Mesendoderm (in vitro differentiated cells): ENCODE results near the gene HOXA11.

Source experiments
- DNase-seq: peaks from one replicate; pipeline ENCODE4 v3.0.0; 2013
- H2AK5ac ChIP-seq: 2 replicates; pipeline ENCODE4 v1.6.1; 2013; ENCODE audit warnings: low read length, inconsistent platforms
- H2BK120ac ChIP-seq: 2 replicates; pipeline ENCODE4 v1.6.1; 2013; ENCODE audit warnings: low read depth, mild to moderate bottlenecking, low read length, moderate library complexity, mixed read lengths
- H2BK15ac ChIP-seq: replicated peaks from 2 replicates; pipeline ENCODE4 v1.6.1; 2013; ENCODE audit warnings: low read depth, mild to moderate bottlenecking, moderate library complexity
- H2BK5ac ChIP-seq: 2 replicates; pipeline ENCODE4 v1.6.1; 2013; ENCODE audit warnings: low read length, inconsistent platforms
- H3K18ac ChIP-seq: 2 replicates; pipeline ENCODE4 v1.6.1; 2013; ENCODE audit warnings: mild to moderate bottlenecking, low read length, mixed read lengths
- H3K23ac ChIP-seq: one replicate; pipeline ENCODE4 v1.6.1; 2013; ENCODE audit warnings: low read length
- H3K27ac ChIP-seq: 2 replicates; pipeline ENCODE4 v1.5.1; 2013; ENCODE audit warnings: low read depth, mild to moderate bottlenecking, inconsistent platforms, low read length, moderate library complexity
- H3K27me3 ChIP-seq: 2 replicates; pipeline ENCODE4 v1.6.1; 2013; ENCODE audit warnings: low read length, control low read depth, mild to moderate bottlenecking, inconsistent platforms; ENCODE audit not compliant: insufficient read depth, poor library complexity
- H3K36me3 ChIP-seq: 2 replicates; pipeline ENCODE4 v1.6.1; 2013; ENCODE audit warnings: low read length, inconsistent platforms; ENCODE audit not compliant: control insufficient read depth, insufficient read depth
- H3K4ac ChIP-seq: one replicate; pipeline ENCODE4 v1.6.1; 2013; ENCODE audit warnings: low read depth, mild to moderate bottlenecking, low read length, moderate library complexity
- H3K4me1 ChIP-seq: 2 replicates; pipeline ENCODE4 v1.6.1; 2013; ENCODE audit warnings: low read depth, low read length, inconsistent platforms; ENCODE audit not compliant: control insufficient read depth
- H3K4me2 ChIP-seq: 2 replicates; pipeline ENCODE4 v1.6.1; 2013; ENCODE audit warnings: low read length
- H3K4me3 ChIP-seq: 2 replicates; pipeline ENCODE4 v1.5.1; 2013; ENCODE audit warnings: mild to moderate bottlenecking, low read length
- H3K56ac ChIP-seq: one replicate; pipeline ENCODE4 v1.6.1; 2013; ENCODE audit warnings: low read length
- H3K79me1 ChIP-seq: 2 replicates; pipeline ENCODE4 v1.6.1; 2013; ENCODE audit warnings: low read length, inconsistent platforms
- H3K79me2 ChIP-seq: 2 replicates; pipeline ENCODE4 v1.6.1; 2013; ENCODE audit warnings: mild to moderate bottlenecking, low read length; ENCODE audit not compliant: control insufficient read depth, insufficient read depth
- H3K9ac ChIP-seq: 2 replicates; pipeline ENCODE4 v1.6.1; 2013; ENCODE audit warnings: low read length, inconsistent platforms
- H4K5ac ChIP-seq: one replicate; pipeline ENCODE4 v1.6.1; 2013; ENCODE audit warnings: low read length
- H4K8ac ChIP-seq: one replicate; pipeline ENCODE4 v1.6.1; 2013; ENCODE audit warnings: low read depth, mild to moderate bottlenecking, control low read depth, low read length, moderate library complexity
- WGBS: extraction: QIAGEN DNeasy Blood & Tissue Kit; methylation state at CpG from one replicate; pipeline ENCODE4 v1.1.7; 2013; ENCODE audit warnings: low lambda C conversion rate, missing lambda C conversion rate; ENCODE audit not compliant: insufficient coverage; ENCODE audit errors: extremely low coverage; 5-methylcytosine and 5-hydroxymethylcytosine counted together

The HOXA11 gene

DNA sequence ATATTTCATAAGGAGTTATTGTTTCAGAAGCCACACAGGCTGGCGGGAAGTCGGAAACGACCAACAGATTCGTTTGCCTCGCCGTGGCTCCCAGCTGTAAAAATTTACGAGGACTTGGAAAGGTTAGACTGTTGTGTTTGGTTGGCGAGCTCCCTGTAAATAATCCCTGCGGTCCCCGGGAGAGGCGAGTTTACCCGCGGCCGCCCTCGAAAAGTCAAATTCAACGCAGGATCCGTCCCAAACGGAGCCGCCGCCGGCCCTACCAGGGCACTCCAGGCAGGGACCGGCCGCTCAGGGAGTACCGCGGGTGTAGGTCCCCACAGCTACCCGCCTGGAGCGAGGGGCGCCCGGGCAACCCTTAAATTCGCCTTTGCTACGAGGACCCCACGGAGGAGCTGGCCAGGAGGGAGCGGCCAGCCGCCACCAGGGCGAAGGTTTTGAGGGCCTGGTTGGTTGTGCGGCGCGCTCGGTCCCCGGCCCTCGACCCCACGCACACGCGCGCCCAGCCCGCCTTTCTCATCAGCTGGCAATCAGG, 19.0 kb downstream of the HOXA11 start:
- H3K4me3 ChIP-seq, result no peak overlapping the region
- no peaks in the 10 kb centered on the region for H3K79me1 ChIP-seq
- no peak overlapping the region for H3K4me2 ChIP-seq
- H2AK5ac ChIP-seq, result no peak overlapping the region
- peak overlapping the region; percentile 66 for H3K23ac ChIP-seq
- H3K27me3 ChIP-seq, result peaks cover 85% of the 10 kb centered on the region
- no peaks in the 10 kb centered on the region for H3K79me2 ChIP-seq
- no peak overlapping the region for H2BK120ac ChIP-seq
- no peak overlapping the region for H3K4ac ChIP-seq
- H3K4me1 ChIP-seq, result no peaks in the 10 kb centered on the region
- no peak overlapping the region for H3K27ac ChIP-seq
- H3K36me3 ChIP-seq, result no peaks in the 10 kb centered on the region
- no peak overlapping the region for H3K18ac ChIP-seq
- no peak overlapping the region for H4K5ac ChIP-seq
- no peak overlapping the region for H3K56ac ChIP-seq
- no peak overlapping the region for H2BK15ac ChIP-seq
- no peak overlapping the region for H2BK5ac ChIP-seq
- no peak for DNase-seq
- no peak overlapping the region for H4K8ac ChIP-seq
- no peak overlapping the region for H3K9ac ChIP-seq
- no CpG with 5 or more reads among the region's 46 CpGs for WGBS

DNA sequence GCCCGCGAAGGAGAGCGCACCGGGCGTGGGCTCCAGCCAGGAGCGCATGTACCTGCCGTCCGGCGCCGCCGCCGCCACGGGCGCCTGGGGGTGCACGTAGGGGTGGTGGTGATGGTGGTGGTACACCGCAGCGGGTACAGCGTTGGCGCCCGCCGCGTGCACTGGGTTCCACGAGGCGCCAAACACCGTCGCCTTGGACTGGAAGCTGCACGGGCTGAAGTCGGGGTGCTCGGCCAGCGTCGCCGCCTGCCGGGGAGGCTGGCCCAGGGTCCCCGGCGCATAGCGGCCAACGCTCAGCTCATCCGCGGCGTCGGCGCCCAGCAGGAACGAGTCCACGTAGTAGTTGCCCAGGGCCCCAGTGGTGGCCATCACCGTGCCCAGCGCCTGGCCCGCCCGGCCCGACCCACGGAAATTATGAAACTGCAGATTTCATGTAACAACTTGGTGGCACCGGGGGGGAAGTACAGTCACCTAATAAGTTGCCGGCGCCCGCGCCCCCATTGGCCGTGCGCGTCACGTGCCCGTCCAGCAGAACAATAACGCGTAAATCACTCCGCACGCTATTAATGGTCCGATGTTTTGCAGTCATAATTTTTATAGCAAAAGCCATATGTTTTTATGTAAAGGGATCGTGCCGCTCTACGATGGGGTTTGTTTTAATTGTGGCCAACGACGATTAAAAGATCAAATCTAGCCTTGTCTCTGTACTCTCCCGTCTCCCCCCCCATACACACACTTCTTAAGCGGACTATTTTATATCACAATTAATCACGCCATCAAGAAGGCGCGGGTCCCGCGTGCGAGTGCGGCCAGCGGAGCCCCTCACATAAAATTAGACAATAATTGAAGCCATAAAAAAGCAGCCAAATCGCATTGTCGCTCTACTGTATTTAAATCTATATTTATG, 19.7 kb downstream of the HOXA11 start, which contains the start of gene HOXA9:
Gene HOXA9 (minus strand): TSS at position 449 of the 907 bp plus-strand sequence. CDS start 80 bp downstream, at position 369.
- Histone ChIP-seq H3K4me3 (no peak within 1 kb of the TSS), H3K27me3 (peaks cover 87% of the 10 kb centered on the region)

GRCh38 chr7:27164367-27165088, 20.5 kb downstream of the HOXA11 start:
- Histone ChIP-seq H3K4me3 (no peak overlapping the region), H3K79me1 (no peaks in the 10 kb centered on the region), H3K56ac (no peak overlapping the region), H4K8ac (no peak overlapping the region), H2BK15ac (no peak overlapping the region), H2AK5ac (no peak overlapping the region), H3K23ac (peak overlapping the region; percentile 6), H3K27me3 (peaks cover 88% of the 10 kb centered on the region), H3K4ac (no peak overlapping the region), H3K36me3 (no peaks in the 10 kb centered on the region), H2BK120ac (no peak overlapping the region), H4K5ac (no peak overlapping the region), H3K4me1 (no peaks in the 10 kb centered on the region), H3K27ac (no peak overlapping the region), H3K79me2 (no peaks in the 10 kb centered on the region), H2BK5ac (no peak overlapping the region), H3K4me2 (peak overlapping the region; percentile 11), H3K18ac (no peak overlapping the region), H3K9ac (no peak overlapping the region)
- peak; percentile 66 for DNase-seq
- no CpG with 5 or more reads among the region's 47 CpGs for WGBS

More for the DNA sequence above, 19.7 kb downstream of the HOXA11 start, which contains the start of gene HOXA9:
- no peak within 1 kb of the TSS for H3K18ac ChIP-seq
- H3K4ac ChIP-seq, result no peak within 1 kb of the TSS
- H4K8ac ChIP-seq, result no peak within 1 kb of the TSS
- no peak for DNase-seq
- no peak within 1 kb of the TSS for H3K56ac ChIP-seq
- H4K5ac ChIP-seq, result no peak within 1 kb of the TSS
- no peak within 1 kb of the TSS for H3K27ac ChIP-seq
- H3K79me2 ChIP-seq, result no peaks in the 10 kb centered on the region
- H3K4me2 ChIP-seq, result peak within 1 kb of the TSS; percentile 11
- no peaks in the 10 kb centered on the region for H3K79me1 ChIP-seq
- H3K4me1 ChIP-seq, result no peaks in the 10 kb centered on the region
- no peak within 1 kb of the TSS for H3K9ac ChIP-seq
- H2AK5ac ChIP-seq, result no peak within 1 kb of the TSS
- no peak within 1 kb of the TSS for H2BK120ac ChIP-seq
- peak within 1 kb of the TSS; percentile 66 for H3K23ac ChIP-seq
- H2BK5ac ChIP-seq, result no peak within 1 kb of the TSS
- H2BK15ac ChIP-seq, result no peak within 1 kb of the TSS
- H3K36me3 ChIP-seq, result no peaks in the 10 kb centered on the region
- WGBS, result no CpG with 5 or more reads among the region's 82 CpGs

GRCh38 chr7:27164045-27164366, 21.0 kb downstream of the HOXA11 start:
- Histone ChIP-seq H3K4me3 (no peak overlapping the region), H3K36me3 (no peaks in the 10 kb centered on the region), H3K27ac (no peak overlapping the region), H3K79me2 (no peaks in the 10 kb centered on the region), H3K9ac (no peak overlapping the region), H3K4me1 (no peaks in the 10 kb centered on the region), H2AK5ac (no peak overlapping the region), H3K27me3 (peaks cover 88% of the 10 kb centered on the region), H3K4me2 (no peak overlapping the region), H2BK15ac (no peak overlapping the region), H2BK5ac (no peak overlapping the region), H3K18ac (no peak overlapping the region), H3K56ac (no peak overlapping the region), H2BK120ac (no peak overlapping the region), H4K8ac (no peak overlapping the region), H3K79me1 (no peaks in the 10 kb centered on the region), H3K23ac (no peak overlapping the region), H3K4ac (no peak overlapping the region), H4K5ac (no peak overlapping the region)
- WGBS, result no CpG with 5 or more reads among the region's 12 CpGs
- DNase-seq, result no peak

DNA sequence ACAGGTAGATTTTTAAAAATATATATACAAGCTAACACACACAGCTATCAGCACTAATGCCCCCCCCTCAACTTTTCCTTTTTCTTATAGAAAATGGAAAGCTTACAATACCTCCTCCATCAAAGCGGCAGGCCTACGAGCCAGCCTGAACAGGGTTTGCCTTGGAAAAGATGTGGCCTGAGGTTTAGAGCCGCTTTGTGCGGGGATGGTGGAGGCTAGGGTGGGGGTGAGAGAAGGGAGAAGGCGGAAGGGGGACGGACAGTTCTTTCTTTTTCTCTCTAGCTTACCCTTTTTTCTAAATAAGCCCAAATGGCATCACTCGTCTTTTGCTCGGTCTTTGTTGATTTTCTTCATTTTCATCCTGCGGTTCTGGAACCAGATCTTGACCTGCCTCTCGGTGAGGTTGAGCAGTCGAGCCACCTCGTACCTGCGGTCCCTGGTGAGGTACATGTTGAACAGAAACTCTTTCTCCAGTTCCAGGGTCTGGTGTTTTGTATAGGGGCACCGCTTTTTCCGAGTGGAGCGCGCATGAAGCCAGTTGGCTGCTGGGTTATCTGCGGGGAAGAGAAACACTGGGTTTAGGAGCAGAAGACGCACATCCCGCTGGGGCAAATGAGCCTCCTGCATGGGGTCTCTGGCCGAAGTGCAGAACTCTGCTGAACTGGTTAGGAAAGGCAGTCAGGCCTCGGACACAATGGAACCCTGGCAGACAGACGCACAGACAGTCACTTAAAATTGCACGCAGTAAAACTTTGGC, 21.6 kb downstream of the HOXA11 start:
- Histone ChIP-seq H3K4me3 (no peak overlapping the region), H3K27me3 (peaks cover 89% of the 10 kb centered on the region), H3K27ac (no peak overlapping the region)

More for the DNA sequence above, 21.6 kb downstream of the HOXA11 start:
- Histone ChIP-seq H2BK120ac (no peak overlapping the region), H3K4me1 (no peaks in the 10 kb centered on the region), H3K9ac (no peak overlapping the region), H3K79me1 (no peaks in the 10 kb centered on the region), H3K79me2 (no peaks in the 10 kb centered on the region), H3K4me2 (no peak overlapping the region), H3K36me3 (no peaks in the 10 kb centered on the region), H3K18ac (no peak overlapping the region), H3K23ac (no peak overlapping the region), H4K8ac (no peak overlapping the region), H2AK5ac (no peak overlapping the region), H3K56ac (no peak overlapping the region), H3K4ac (no peak overlapping the region), H2BK15ac (no peak overlapping the region), H2BK5ac (no peak overlapping the region), H4K5ac (no peak overlapping the region)
- WGBS, result no CpG with 5 or more reads among the region's 24 CpGs
- no peak for DNase-seq
